HepG2 (cell line): ENCODE measurements around the gene PNMA8B. TPM values are rescaled to one million over a fixed set of nuclear protein-coding genes. Genes with fewer than 3 reads are reported as not detected.
A peak's percentile ranks its signal among the peaks of the same experiment; 100 is the strongest.

Source experiments
- ATAC-seq: fragments of 200-7000 bp; cut with Tn5 transposase; 3 replicates; pipeline ENCODE4 v1.9.1; 2020; ENCODE audit warnings: mild to moderate bottlenecking, moderate library complexity
- BruUV-seq: library from RNA; stranded (reverse); fragments of 400-500 nt; replicated peaks from 2 replicates; lab custom pipeline; 2021; lab: Mats Ljungman, UMichigan
- CTCF ChIA-PET: fragments of 300-600 bp; formaldehyde crosslinking; extraction: SDS; loops from one replicate; lab custom pipeline; 2021; ENCODE audit warnings: low total read pairs, inconsistent platforms, low intra/inter-chr PET ratio; lab: Yijun Ruan, JAX
- POLR2A ChIA-PET: fragments of 350-600 bp; sonication (Branson Sonifier 250); formaldehyde crosslinking; loops from one replicate; lab custom pipeline; 2020; ENCODE audit warnings: antibody characterized with exemption, inconsistent platforms; lab: Yijun Ruan, JAX
- DNase-seq: peaks from one replicate; pipeline ENCODE4 v3.0.0-alpha.2; 2015; ENCODE audit warnings: low spot score
- FAIRE-seq: peaks from 3 replicates; lab custom pipeline; 2011; peaks lifted over from hg19 to GRCh38; lab: Jason Lieb, UNC
- H2AFZ ChIP-seq: one replicate; pipeline ENCODE4 v1.6.1; 2011; ENCODE audit warnings: low read length, inconsistent platforms
- H3K27ac ChIP-seq: fragments of 300-600 bp; 3 replicates; pipeline ENCODE4 v1.8.0; 2011; ENCODE audit warnings: mixed run types, mild to moderate bottlenecking, mixed read lengths, low read length, inconsistent platforms; ENCODE audit not compliant: insufficient read depth; ENCODE audit errors: extremely low read length
- H3K27me3 ChIP-seq, 2 experiments: fragments of 200-600 bp in 1 of 2; 2 replicates in 1 of 2; 3 replicates in 1 of 2; pipeline versions ENCODE4 v1.6.0 to v1.8.0; 2011; ENCODE audit warnings: low read length in 2 of 2, mild to moderate bottlenecking in 2 of 2, moderate library complexity in 2 of 2, inconsistent platforms in 1 of 2; ENCODE audit not compliant: insufficient read depth in 2 of 2, control insufficient read depth in 1 of 2
- H3K36me3 ChIP-seq, 2 experiments: fragments of 200-600 bp in 1 of 2; replicated peaks in 1 of 2; 2 replicates in 1 of 2; 3 replicates in 1 of 2; pipeline versions ENCODE4 v1.5.1 to v1.8.0; 2011; ENCODE audit warnings: low read length in 2 of 2, inconsistent platforms in 1 of 2; ENCODE audit not compliant: insufficient read depth in 2 of 2, control insufficient read depth in 1 of 2
- H3K4me1 ChIP-seq: 2 replicates; pipeline ENCODE4 v1.5.1; 2012; ENCODE audit warnings: low read length, inconsistent platforms; ENCODE audit not compliant: insufficient read depth
- H3K4me2 ChIP-seq: 2 replicates; pipeline ENCODE4 v1.6.0; 2011; ENCODE audit warnings: low read depth, low read length, inconsistent platforms
- H3K4me3 ChIP-seq, 3 experiments: fragments of 200-600 bp in 1 of 3; sonication (generic), shearing (Covaris generic) in 1 of 3; replicated peaks in 1 of 3; 2 replicates each; pipeline ENCODE4 v1.5.1; 2011 to 2016; ENCODE audit warnings: low read length in 3 of 3, inconsistent platforms in 2 of 3, low read depth in 2 of 3, mild to moderate bottlenecking in 2 of 3, control low read depth in 1 of 3, mixed read lengths in 1 of 3; ENCODE audit not compliant: insufficient read depth in 1 of 3
- H3K79me2 ChIP-seq: one replicate; pipeline ENCODE4 v1.6.1; 2011; ENCODE audit warnings: low read length, inconsistent platforms; ENCODE audit not compliant: insufficient read depth
- H3K9ac ChIP-seq: 2 replicates; pipeline ENCODE4 v1.6.0; 2011; ENCODE audit warnings: mild to moderate bottlenecking, low read depth, low read length, inconsistent platforms; ENCODE audit not compliant: insufficient read depth
- H3K9me3 ChIP-seq: 2 replicates; pipeline ENCODE4 v1.5.1; 2012; ENCODE audit warnings: mild to moderate bottlenecking, low read length
- H4K20me1 ChIP-seq: 2 replicates; pipeline ENCODE4 v1.6.0; 2011; ENCODE audit warnings: inconsistent platforms, mild to moderate bottlenecking, low read length, moderate library complexity; ENCODE audit not compliant: insufficient read depth
- SETDB1 ChIP-seq: sonication (generic); formaldehyde crosslinking; IDR thresholded peaks from 2 replicates; pipeline ENCODE4 v1.5.1; 2020; ENCODE audit warnings: missing genetic modification reagents, mild to moderate bottlenecking, borderline replicate concordance
- ZMYM3 ChIP-seq: sonication (generic); formaldehyde crosslinking; IDR thresholded peaks from 2 replicates; pipeline ENCODE4 v1.5.1; 2020; ENCODE audit warnings: mild to moderate bottlenecking, missing genetic modification reagents
- ZNF703 ChIP-seq: sonication (generic); formaldehyde crosslinking; IDR thresholded peaks from 2 replicates; pipeline ENCODE4 v1.5.1; 2020; ENCODE audit warnings: missing genetic modification reagents, mild to moderate bottlenecking, moderate library complexity, borderline replicate concordance
- WGBS: methylation state at CpG from one replicate; pipeline ENCODE4 v1.1.6; 2017; ENCODE audit warnings: low lambda C conversion rate; 5-methylcytosine and 5-hydroxymethylcytosine counted together
- in situ Hi-C: cut with HindIII; loops from 2 replicates; pipeline ENCODE4 v1.10.0; 2017; ENCODE audit warnings: low pct_unique_long_range_greater_than_20kb; ENCODE audit not compliant: extremely low pct_ligation_motif_present
- intact Hi-C: fragments of 100-400 bp; cut with micrococcal nuclease; formaldehyde crosslinking; loops from one replicate; pipeline ENCODE4 v1.10.0; 2022; ENCODE audit not compliant: unreplicated experiment
- polyA plus RNA-seq, 8 experiments: library from polyadenylated mRNA; depleted of rRNA in 3 of 8; stranded (reverse) in 7 of 8; unstranded in 1 of 8; fragments of >200 nt; fragmentation: Illumina TruSeq in 4 of 8; extraction: Trizol in 4 of 8; gene quantifications; 2 replicates each; pipeline versions ENCODE4 v1.2.1 to v1.2.3, GENCODE V29; 2011 to 2016; ENCODE audit warnings: low read depth in 4 of 8, missing spikeins in 1 of 8, mixed read lengths in 1 of 8; ENCODE audit not compliant: insufficient read depth in 1 of 8
- total RNA-seq, 5 experiments: library from RNA; depleted of rRNA; stranded (reverse); fragments of >200 nt; fragmentation: Illumina TruSeq; extraction: Trizol; gene quantifications; 2 replicates each; pipeline ENCODE4 v1.2.3, GENCODE V29; 2016; ENCODE audit warnings: low read depth in 1 of 5
- TF ChIP-seq, protein P1 (sequence below): sonication (generic); formaldehyde crosslinking; IDR thresholded peaks from 2 replicates; pipeline ENCODE4 v1.4.0; 2020; ENCODE audit warnings: missing genetic modification reagents

PNMA8B gene
- total and polyA plus RNA-seq, 2 of the 13 experiments (the other 11 are each of a cell fraction or from before 2014, with no cell fraction given), result not detected

DNA sequence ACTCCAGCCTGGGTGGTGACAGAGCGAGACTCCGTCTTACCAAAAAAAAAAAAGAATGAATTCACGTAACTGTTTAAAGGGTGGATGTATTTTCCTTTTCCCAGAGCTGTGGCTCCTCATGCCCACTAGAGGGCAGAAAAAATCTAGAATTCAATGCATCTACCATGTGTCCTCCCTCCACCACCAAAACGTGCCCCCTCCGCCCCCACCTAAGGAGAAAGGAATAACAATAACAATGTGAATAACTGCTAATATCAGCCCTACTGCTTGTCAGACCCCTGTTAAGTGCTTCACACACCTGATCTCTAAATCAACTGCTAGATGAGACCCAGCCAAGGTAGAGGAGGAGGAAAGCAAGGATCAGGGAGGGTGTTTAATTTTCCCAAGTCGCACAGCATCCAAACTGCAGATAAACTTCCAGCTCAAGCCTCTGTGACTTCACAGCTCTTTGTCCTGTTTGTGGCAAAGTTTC, 20.2 kb upstream of the PNMA8B start (continued):
- TF ChIP-seq, protein P1, sequence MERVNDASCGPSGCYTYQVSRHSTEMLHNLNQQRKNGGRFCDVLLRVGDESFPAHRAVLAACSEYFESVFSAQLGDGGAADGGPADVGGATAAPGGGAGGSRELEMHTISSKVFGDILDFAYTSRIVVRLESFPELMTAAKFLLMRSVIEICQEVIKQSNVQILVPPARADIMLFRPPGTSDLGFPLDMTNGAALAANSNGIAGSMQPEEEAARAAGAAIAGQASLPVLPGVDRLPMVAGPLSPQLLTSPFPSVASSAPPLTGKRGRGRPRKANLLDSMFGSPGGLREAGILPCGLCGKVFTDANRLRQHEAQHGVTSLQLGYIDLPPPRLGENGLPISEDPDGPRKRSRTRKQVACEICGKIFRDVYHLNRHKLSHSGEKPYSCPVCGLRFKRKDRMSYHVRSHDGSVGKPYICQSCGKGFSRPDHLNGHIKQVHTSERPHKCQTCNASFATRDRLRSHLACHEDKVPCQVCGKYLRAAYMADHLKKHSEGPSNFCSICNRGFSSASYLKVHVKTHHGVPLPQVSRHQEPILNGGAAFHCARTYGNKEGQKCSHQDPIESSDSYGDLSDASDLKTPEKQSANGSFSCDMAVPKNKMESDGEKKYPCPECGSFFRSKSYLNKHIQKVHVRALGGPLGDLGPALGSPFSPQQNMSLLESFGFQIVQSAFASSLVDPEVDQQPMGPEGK (CRISPR knock-in tag), result peak; percentile 59; the same call in 1 of the 2 replicates
- no peak for TF ChIP-seq SETDB1 (CRISPR knock-in tag)

DNA sequence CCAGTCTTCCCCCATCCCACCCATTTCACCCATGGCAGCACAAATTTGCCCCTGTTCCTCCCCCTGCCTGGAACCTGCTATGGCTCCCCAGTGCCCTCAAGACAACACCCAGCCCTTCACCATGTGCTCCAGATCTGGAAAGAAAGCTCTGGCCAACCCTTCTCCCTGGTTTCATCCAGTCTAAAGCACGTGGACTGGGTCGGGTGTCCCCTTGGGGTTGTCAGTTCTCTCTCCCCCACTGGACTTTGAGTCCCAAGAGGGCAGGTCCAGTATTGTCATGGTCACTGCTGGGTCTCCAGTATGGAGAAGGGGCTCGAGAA, 19.6 kb upstream of the PNMA8B start:
- Histone ChIP-seq H3K4me2 (no peak overlapping the region), H4K20me1 (no peaks in the 10 kb centered on the region), H3K9me3 (peaks cover 6% of the 10 kb centered on the region), H3K27me3 (no peaks in the 10 kb centered on the region), H3K27ac (no peak overlapping the region), H2AFZ (no peak overlapping the region), H3K79me2 (no peaks in the 10 kb centered on the region), H3K4me3 (no peak overlapping the region), H3K36me3 (no peaks in the 10 kb centered on the region), H3K4me1 (no peaks in the 10 kb centered on the region), H3K9ac (no peak overlapping the region)
- WGBS, result 13% methylated on average over 3 of the region's 3 CpGs
- no peak for DNase-seq
- in situ Hi-C loops (no loop called here), intact Hi-C loops (loop anchor here (10.0 kb wide), 1 partner anchor 230 kb away; no protein-coding TSS in a partner anchor)
- ChIA-PET POLR2A (no interaction called here), CTCF (interaction anchor here (5.7 kb wide), 1 partner anchor 120 kb away, joined by 59 read pairs; no protein-coding TSS in a partner anchor)
- ATAC-seq, result no peak
- no TSS peak for BruUV-seq
- FAIRE-seq, result no peak
- TF ChIP-seq ZMYM3 (CRISPR knock-in tag) (peak; percentile 39; the same call in 1 of the 2 replicates), ZNF703 (CRISPR knock-in tag) (no peak)
